Bronchial epithelial cell (primary cell): ENCODE measurements around the gene TTC4. TPM values are rescaled to one million over a fixed set of nuclear protein-coding genes. Genes with fewer than 3 reads are reported as not detected.

Experiments
- DNase-seq: peaks from one replicate; pipeline ENCODE4 v3.0.0-alpha.2; 2010; ENCODE audit warnings: low read depth
- FAIRE-seq: peaks from 2 replicates; lab custom pipeline; 2011; peaks lifted over from hg19 to GRCh38; lab: Jason Lieb, UNC
- H3K27me3 ChIP-seq: 2 replicates; pipeline ENCODE4 v1.5.1; 2011; ENCODE audit warnings: low read length; ENCODE audit not compliant: control insufficient read depth, insufficient read depth
- H3K36me3 ChIP-seq: 2 replicates; pipeline ENCODE4 v1.5.1; 2011; ENCODE audit warnings: low read length; ENCODE audit not compliant: control insufficient read depth, insufficient read depth
- H3K4me3 ChIP-seq: 2 replicates; pipeline ENCODE4 v1.5.1; 2011; ENCODE audit warnings: mild to moderate bottlenecking, low read depth, low read length, control low read depth
- CTCF ChIP-seq: IDR thresholded peaks from 2 replicates; pipeline ENCODE4 v1.5.1; 2011; ENCODE audit warnings: mild to moderate bottlenecking, moderate library complexity, low read length, control low read depth, inconsistent platforms; ENCODE audit not compliant: insufficient read depth, severe bottlenecking
- total RNA-seq: library from RNA; depleted of rRNA; stranded (reverse); fragments of >200 nt; gene quantifications from 2 replicates; pipeline ENCODE4 v1.2.1, GENCODE V29; 2014

Gene TTC4
- total RNA-seq, 1 donor from 2014 or later = 30.8 TPM

- DNase-seq = no peak
- FAIRE-seq = no peak
- Histone ChIP-seq H3K27me3 (no peaks in the 10 kb centered on the region), H3K4me3 (no peak overlapping the region), H3K36me3 (peaks cover 12% of the 10 kb centered on the region)
- no peak for TF ChIP-seq CTCF
Measured at GRCh38 chr1:54728027-54728426, 12.4 kb downstream of the TTC4 start.

GRCh38 chr1:54736685-54737084, 21.0 kb downstream of the TTC4 start:
- DNase-seq (no peak), FAIRE-seq (no peak)
- TF ChIP-seq CTCF = no peak
- Histone ChIP-seq H3K27me3 (no peaks in the 10 kb centered on the region), H3K4me3 (no peak overlapping the region), H3K36me3 (peaks cover 23% of the 10 kb centered on the region)

- no peak overlapping the region for H3K4me3 ChIP-seq
- no peak for TF ChIP-seq CTCF
- H3K36me3 ChIP-seq = peaks cover 25% of the 10 kb centered on the region
- FAIRE-seq (peak; percentile 18), DNase-seq (no peak)
- no peaks in the 10 kb centered on the region for H3K27me3 ChIP-seq
Measured at GRCh38 chr1:54738244-54738643, 22.6 kb downstream of the TTC4 start.

GRCh38 chr1:54741531-54741930, 25.9 kb downstream of the TTC4 start:
- FAIRE-seq = no peak
- Histone ChIP-seq H3K36me3 (peaks cover 23% of the 10 kb centered on the region), H3K27me3 (no peaks in the 10 kb centered on the region), H3K4me3 (no peak overlapping the region)
- DNase-seq = no peak
- TF ChIP-seq CTCF = no peak

- H3K27me3 ChIP-seq = no peaks in the 10 kb centered on the region
- FAIRE-seq = no peak
- DNase-seq = no peak
- TF ChIP-seq CTCF = no peak
- H3K4me3 ChIP-seq = no peak overlapping the region
- H3K36me3 ChIP-seq = peaks cover 17% of the 10 kb centered on the region
Measured at GRCh38 chr1:54742282-54742681, 26.6 kb downstream of the TTC4 start.
